Measurements from ENCODE around the gene GSS.

Gene GSS

DNA sequence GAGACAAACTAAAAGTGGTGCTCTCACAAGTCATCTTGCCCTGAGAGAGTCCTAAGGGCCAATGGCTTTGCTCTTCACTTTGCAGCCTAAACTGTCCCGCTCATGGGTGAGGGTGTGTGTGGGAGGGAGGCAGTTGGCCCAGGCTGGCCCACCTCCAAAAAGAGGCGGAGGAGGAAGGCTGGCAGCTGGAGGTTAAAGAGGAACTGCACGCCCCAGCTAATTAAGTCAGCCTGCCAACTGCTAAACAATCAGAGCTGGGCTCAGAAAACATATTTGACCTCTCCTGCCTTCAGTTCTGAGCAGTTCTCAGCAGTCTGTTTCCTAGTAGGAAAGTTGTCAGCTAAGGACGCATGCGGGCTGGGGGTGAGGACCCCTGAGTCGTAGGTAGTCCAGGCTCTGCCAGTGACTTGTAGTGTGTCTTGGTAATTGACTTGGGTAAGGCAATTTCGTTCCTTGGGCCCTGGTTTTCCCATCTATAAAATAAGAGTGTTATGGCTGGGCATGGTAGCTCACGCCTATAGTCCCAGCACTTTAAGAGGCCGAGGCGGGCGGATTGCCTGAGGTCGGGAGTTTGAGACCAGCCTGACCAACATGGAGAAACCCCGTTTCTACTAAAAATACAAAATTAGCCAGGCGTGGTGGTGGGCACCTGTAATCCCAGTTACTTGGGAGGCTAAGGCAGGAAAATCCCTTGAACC lies 17.0 kb downstream of the GSS start:
- DNase-seq (ENCODE audit: extremely low spot score), result no peak
- TF ChIP-seq CTBP1 (IDR thresholded peaks at IDR 0.05; ENCODE audit: borderline replicate concordance) (no peak), LEF1 (IDR thresholded peaks at IDR 0.05; ENCODE audit: borderline replicate concordance) (no peak), NFRKB (IDR thresholded peaks at IDR 0.05) (no peak), FOXA1 (IDR thresholded peaks at IDR 0.05) (no peak), BHLHE40 (IDR thresholded peaks at IDR 0.05; ENCODE audit: borderline replicate concordance) (no peak), HDGF (IDR thresholded peaks at IDR 0.05; ENCODE audit: borderline replicate concordance) (no peak), SP1 (IDR thresholded peaks at IDR 0.05) (no peak), SUZ12 (IDR thresholded peaks at IDR 0.05) (no peak), FOXM1 (IDR thresholded peaks at IDR 0.05; ENCODE audit: borderline replicate concordance) (no peak)
- TF ChIP-seq, protein P1, sequence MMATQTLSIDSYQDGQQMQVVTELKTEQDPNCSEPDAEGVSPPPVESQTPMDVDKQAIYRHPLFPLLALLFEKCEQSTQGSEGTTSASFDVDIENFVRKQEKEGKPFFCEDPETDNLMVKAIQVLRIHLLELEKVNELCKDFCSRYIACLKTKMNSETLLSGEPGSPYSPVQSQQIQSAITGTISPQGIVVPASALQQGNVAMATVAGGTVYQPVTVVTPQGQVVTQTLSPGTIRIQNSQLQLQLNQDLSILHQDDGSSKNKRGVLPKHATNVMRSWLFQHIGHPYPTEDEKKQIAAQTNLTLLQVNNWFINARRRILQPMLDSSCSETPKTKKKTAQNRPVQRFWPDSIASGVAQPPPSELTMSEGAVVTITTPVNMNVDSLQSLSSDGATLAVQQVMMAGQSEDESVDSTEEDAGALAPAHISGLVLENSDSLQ (IDR thresholded peaks at IDR 0.05), result no peak
- ChIA-PET POLR2A (no interaction called here), CTCF (no interaction called here)

GRCh38 chr20:34931771-34932170 lies 23.8 kb downstream of the GSS start:
- DNase-seq (ENCODE audit: extremely low spot score), result no peak
- ChIA-PET POLR2A (no interaction called here), CTCF (no interaction called here)
- no peak for TF ChIP-seq TARDBP (IDR thresholded peaks at IDR 0.05)
- no peak for TF ChIP-seq L3MBTL2 (conservative IDR thresholded peaks at IDR 0.05)
- TF ChIP-seq LEF1 (IDR thresholded peaks at IDR 0.05; ENCODE audit: borderline replicate concordance), result no peak
- no peak for TF ChIP-seq SUZ12 (IDR thresholded peaks at IDR 0.05)
- TF ChIP-seq NFRKB (IDR thresholded peaks at IDR 0.05), result no peak
- no peak for TF ChIP-seq ELF4 (IDR thresholded peaks at IDR 0.05)
- no peak for TF ChIP-seq CTBP1 (IDR thresholded peaks at IDR 0.05; ENCODE audit: borderline replicate concordance)
- TF ChIP-seq SP1 (IDR thresholded peaks at IDR 0.05), result no peak
- TF ChIP-seq ARNT (IDR thresholded peaks at IDR 0.05), result no peak
- TF ChIP-seq BHLHE40 (IDR thresholded peaks at IDR 0.05; ENCODE audit: borderline replicate concordance), result no peak
- TF ChIP-seq HDGF (IDR thresholded peaks at IDR 0.05; ENCODE audit: borderline replicate concordance), result no peak
- TF ChIP-seq FOXM1 (IDR thresholded peaks at IDR 0.05; ENCODE audit: borderline replicate concordance), result no peak
- TF ChIP-seq ZNF384 (IDR thresholded peaks at IDR 0.05), result no peak
- TF ChIP-seq FOXK2 (IDR thresholded peaks at IDR 0.05), result no peak
- TF ChIP-seq, protein P1 (IDR thresholded peaks at IDR 0.05), result no peak
- no peak for TF ChIP-seq FOXA1 (IDR thresholded peaks at IDR 0.05)

DNA sequence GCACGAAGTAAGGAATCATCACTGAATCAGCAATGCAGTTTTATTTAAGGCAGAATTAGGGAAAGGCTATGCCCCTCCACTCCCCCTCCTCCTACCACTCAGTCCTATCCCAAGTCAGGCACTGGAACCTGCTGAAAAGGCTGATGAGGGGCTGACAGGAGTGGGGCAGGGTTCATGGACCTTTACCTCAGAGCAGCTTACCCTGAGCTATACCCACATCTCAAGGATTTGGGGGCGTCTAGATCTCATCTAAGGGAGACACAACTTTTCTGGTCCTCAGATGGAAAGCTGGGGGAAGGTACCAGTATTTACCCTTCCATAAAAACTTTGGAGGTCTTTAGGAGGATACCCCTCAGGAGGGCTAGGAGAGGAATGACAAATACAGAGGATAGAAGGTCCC lies 27.2 kb downstream of the GSS start:
- ChIA-PET CTCF (no interaction called here), POLR2A (interaction anchor here (1.0 kb wide), 1 partner anchor 27 kb away, joined by 3 read pairs; the partner anchor contains the start of genes GSS and MYH7B)
- TF ChIP-seq CTBP1 (IDR thresholded peaks at IDR 0.05; ENCODE audit: borderline replicate concordance) (no peak), BHLHE40 (IDR thresholded peaks at IDR 0.05; ENCODE audit: borderline replicate concordance) (no peak), L3MBTL2 (conservative IDR thresholded peaks at IDR 0.05) (no peak)
- DNase-seq (ENCODE audit: extremely low spot score), result no peak

- no peak for TF ChIP-seq SUZ12 (IDR thresholded peaks at IDR 0.05)
- no peak for TF ChIP-seq FOXM1 (IDR thresholded peaks at IDR 0.05; ENCODE audit: borderline replicate concordance)
- TF ChIP-seq LEF1 (IDR thresholded peaks at IDR 0.05; ENCODE audit: borderline replicate concordance), result no peak
- no peak for TF ChIP-seq TARDBP (IDR thresholded peaks at IDR 0.05)
- TF ChIP-seq ARNT (IDR thresholded peaks at IDR 0.05), result no peak
- TF ChIP-seq, protein P1 (IDR thresholded peaks at IDR 0.05), result no peak
- no peak for TF ChIP-seq ZNF384 (IDR thresholded peaks at IDR 0.05)
- no peak for TF ChIP-seq NFRKB (IDR thresholded peaks at IDR 0.05)
- no peak for TF ChIP-seq HDGF (IDR thresholded peaks at IDR 0.05; ENCODE audit: borderline replicate concordance)
- no peak for TF ChIP-seq FOXA1 (IDR thresholded peaks at IDR 0.05)
- TF ChIP-seq ELF4 (IDR thresholded peaks at IDR 0.05), result no peak
- no peak for TF ChIP-seq L3MBTL2 (conservative IDR thresholded peaks at IDR 0.05)
- TF ChIP-seq CTBP1 (IDR thresholded peaks at IDR 0.05; ENCODE audit: borderline replicate concordance), result no peak
- TF ChIP-seq BHLHE40 (IDR thresholded peaks at IDR 0.05; ENCODE audit: borderline replicate concordance), result no peak
- POLR2A ChIA-PET, result no interaction called here
- no peak for DNase-seq (ENCODE audit: extremely low spot score)
- CTCF ChIA-PET, result no interaction called here
Measured at GRCh38 chr20:34927736-34928135, 27.9 kb downstream of the GSS start.

DNA sequence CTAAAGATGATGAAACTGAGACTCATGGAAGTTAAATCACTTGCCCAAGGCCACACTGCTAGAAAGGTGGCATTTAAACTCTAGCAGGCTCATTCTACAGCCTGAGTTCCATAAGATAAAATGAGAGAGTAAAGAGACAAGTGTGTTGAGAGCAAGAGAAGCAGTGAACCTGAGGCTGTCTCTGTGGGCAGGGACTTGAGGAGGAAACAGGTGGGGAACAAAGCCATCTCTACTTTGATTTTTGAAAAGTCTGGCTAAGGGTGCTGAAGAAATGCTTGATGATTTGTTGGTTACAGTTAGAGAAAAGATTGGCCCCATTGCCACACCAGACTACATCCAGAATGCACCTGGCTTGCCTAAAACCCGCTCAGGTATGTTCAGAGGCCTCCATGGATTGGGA lies 29.0 kb downstream of the GSS start:
- TF ChIP-seq LEF1 (IDR thresholded peaks at IDR 0.05; ENCODE audit: borderline replicate concordance), result no peak
- no peak for TF ChIP-seq CTBP1 (IDR thresholded peaks at IDR 0.05; ENCODE audit: borderline replicate concordance)
- no peak for TF ChIP-seq TARDBP (IDR thresholded peaks at IDR 0.05)
- no peak for TF ChIP-seq HDGF (IDR thresholded peaks at IDR 0.05; ENCODE audit: borderline replicate concordance)
- no peak for TF ChIP-seq FOXK2 (IDR thresholded peaks at IDR 0.05)
- TF ChIP-seq, protein P1 (IDR thresholded peaks at IDR 0.05), result no peak
- no peak for TF ChIP-seq ARNT (IDR thresholded peaks at IDR 0.05)
- no peak for TF ChIP-seq SP1 (IDR thresholded peaks at IDR 0.05)
- DNase-seq (ENCODE audit: extremely low spot score), result no peak
- POLR2A ChIA-PET, result no interaction called here
- CTCF ChIA-PET, result no interaction called here

GRCh38 chr20:34925981-34926380 lies 29.6 kb downstream of the GSS start:
- ChIA-PET CTCF (interaction anchor here (0.5 kb wide), 1 partner anchor 169 kb away, joined by 3 read pairs; no protein-coding TSS in a partner anchor), POLR2A (no interaction called here)
- no peak for DNase-seq (ENCODE audit: extremely low spot score)
- TF ChIP-seq TARDBP (IDR thresholded peaks at IDR 0.05) (no peak), ELF4 (IDR thresholded peaks at IDR 0.05) (no peak), ARNT (IDR thresholded peaks at IDR 0.05) (no peak), ZNF384 (IDR thresholded peaks at IDR 0.05) (no peak), L3MBTL2 (conservative IDR thresholded peaks at IDR 0.05) (no peak), HDGF (IDR thresholded peaks at IDR 0.05; ENCODE audit: borderline replicate concordance) (no peak), FOXK2 (IDR thresholded peaks at IDR 0.05) (no peak), SUZ12 (IDR thresholded peaks at IDR 0.05) (no peak), BHLHE40 (IDR thresholded peaks at IDR 0.05; ENCODE audit: borderline replicate concordance) (no peak), CTBP1 (IDR thresholded peaks at IDR 0.05; ENCODE audit: borderline replicate concordance) (no peak), FOXM1 (IDR thresholded peaks at IDR 0.05; ENCODE audit: borderline replicate concordance) (no peak), SP1 (IDR thresholded peaks at IDR 0.05) (no peak), LEF1 (IDR thresholded peaks at IDR 0.05; ENCODE audit: borderline replicate concordance) (no peak), FOXA1 (IDR thresholded peaks at IDR 0.05) (no peak)
- TF ChIP-seq, protein P1 (IDR thresholded peaks at IDR 0.05), result no peak
